ENCODE measurements around the gene PRKCG. TPM values are rescaled to one million over a fixed set of nuclear protein-coding genes. Genes with fewer than 3 reads are reported as not detected.

The PRKCG gene
- polyA plus RNA-seq, 1 experiment: not detected

GRCh38 chr19:53849237-53849676 lies 32.7 kb upstream of the PRKCG start:
- CTCF ChIA-PET: interaction anchor here (1.0 to 2.2 kb wide), 6 partner anchors 24 to 181 kb away, joined by 3 to 7 read pairs (median 4); partner anchors contain the start of gene PRKCG
- H3K4me3 ChIP-seq (ENCODE audit: low read depth, low read length): no peak overlapping the region
- H3K36me3 ChIP-seq (ENCODE audit: control insufficient read depth, insufficient read depth, low read length): no peaks in the 10 kb centered on the region
- DNase-seq (ENCODE audit: low read depth): peak; percentile 74
- POLR2A ChIA-PET: no interaction called here
- H3K27me3 ChIP-seq (ENCODE audit: control insufficient read depth, insufficient read depth, low read length): no peaks in the 10 kb centered on the region
- no peak for TF ChIP-seq CTCF (IDR thresholded peaks at IDR 0.05; ENCODE audit: insufficient read depth, low read depth, low read length)

- no peaks in the 10 kb centered on the region for H3K36me3 ChIP-seq (ENCODE audit: control insufficient read depth, insufficient read depth, low read length)
- ChIA-PET CTCF (interaction anchor here (0.8 to 1.8 kb wide), 5 partner anchors 8 to 170 kb away, joined by 3 to 9 read pairs (median 3); partner anchors contain the start of gene MYADM), POLR2A (interaction anchor here (0.6 kb wide), 1 partner anchor 337 kb away, joined by 4 read pairs; no protein-coding TSS in a partner anchor)
- DNase-seq (ENCODE audit: low read depth): no peak
- no peak overlapping the region for H3K4me3 ChIP-seq (ENCODE audit: low read depth, low read length)
- TF ChIP-seq CTCF (IDR thresholded peaks at IDR 0.05; ENCODE audit: insufficient read depth, low read depth, low read length): no peak
- no peaks in the 10 kb centered on the region for H3K27me3 ChIP-seq (ENCODE audit: control insufficient read depth, insufficient read depth, low read length)
Measured at GRCh38 chr19:53853707-53854106, 28.3 kb upstream of the PRKCG start.

GRCh38 chr19:53864308-53864836 lies 17.6 kb upstream of the PRKCG start:
- DNase-seq (ENCODE audit: low read depth): no peak

GRCh38 chr19:53865523-53865917 lies 16.5 kb upstream of the PRKCG start:
- CTCF ChIA-PET: interaction anchor here (1.0 to 1.8 kb wide), 3 partner anchors 21 to 158 kb away, joined by 3 to 9 read pairs (median 4); no protein-coding TSS in a partner anchor
- POLR2A ChIA-PET: no interaction called here
- Histone ChIP-seq H3K4me3 (ENCODE audit: low read depth, low read length) (peak overlapping the region; percentile 56), H3K27me3 (ENCODE audit: control insufficient read depth, insufficient read depth, low read length) (no peaks in the 10 kb centered on the region), H3K36me3 (ENCODE audit: control insufficient read depth, insufficient read depth, low read length) (peaks cover 2% of the 10 kb centered on the region; the same call in 1 of the 2 replicates)
- no peak for DNase-seq (ENCODE audit: low read depth)
- no peak for TF ChIP-seq CTCF (IDR thresholded peaks at IDR 0.05; ENCODE audit: insufficient read depth, low read depth, low read length)

More at GRCh38 chr19:53864308-53864836, 17.6 kb upstream of the PRKCG start:
- H3K4me3 ChIP-seq (ENCODE audit: low read depth, low read length): no peak overlapping the region
- H3K36me3 ChIP-seq (ENCODE audit: control insufficient read depth, insufficient read depth, low read length): no peaks in the 10 kb centered on the region
- no peaks in the 10 kb centered on the region for H3K27me3 ChIP-seq (ENCODE audit: control insufficient read depth, insufficient read depth, low read length)
- POLR2A ChIA-PET: no interaction called here
- CTCF ChIA-PET: interaction anchor here (1.2 kb wide), 1 partner anchor 12 kb away, joined by 6 read pairs; no protein-coding TSS in a partner anchor
- no peak for TF ChIP-seq CTCF (IDR thresholded peaks at IDR 0.05; ENCODE audit: insufficient read depth, low read depth, low read length)

- H3K27me3 ChIP-seq (ENCODE audit: control insufficient read depth, insufficient read depth, low read length): no peaks in the 10 kb centered on the region
- H3K36me3 ChIP-seq (ENCODE audit: control insufficient read depth, insufficient read depth, low read length): peaks cover 4% of the 10 kb centered on the region
- ChIA-PET CTCF (interaction anchor here (0.8 to 1.8 kb wide), 7 partner anchors 11 to 158 kb away, joined by 3 to 9 read pairs (median 4); no protein-coding TSS in a partner anchor), POLR2A (interaction anchor here (0.9 kb wide), 1 partner anchor 324 kb away, joined by 3 read pairs; no protein-coding TSS in a partner anchor)
- no peak for TF ChIP-seq CTCF (IDR thresholded peaks at IDR 0.05; ENCODE audit: insufficient read depth, low read depth, low read length)
- no peak for DNase-seq (ENCODE audit: low read depth)
- H3K4me3 ChIP-seq (ENCODE audit: low read depth, low read length): peak overlapping the region; percentile 56
Measured at GRCh38 chr19:53865918-53866864, 15.8 kb upstream of the PRKCG start.
